ENCODE data around the gene CLEC7A.

The CLEC7A gene

DNA sequence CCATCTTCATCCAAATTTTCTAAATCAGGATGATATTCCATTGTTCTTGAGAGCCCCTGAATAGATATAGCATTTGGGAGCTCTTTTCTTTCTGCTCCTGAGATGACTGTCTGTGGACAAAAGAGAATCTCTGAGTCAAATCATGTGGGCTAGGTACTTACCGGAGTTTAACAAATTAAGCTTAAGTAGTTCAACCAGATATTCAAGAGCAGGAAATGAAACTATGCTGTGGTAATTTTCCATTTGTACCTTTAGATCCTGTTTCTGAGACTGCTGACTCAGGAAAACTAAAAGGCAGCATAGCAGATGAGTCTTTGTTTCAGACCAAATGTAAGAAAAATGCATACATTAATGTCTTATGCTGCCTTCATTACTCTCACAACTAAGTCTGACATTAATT is at the start of gene CLEC7A:
Gene CLEC7A (minus strand): TSS at position 158 of the 400 bp plus-strand sequence. CDS start 117 bp downstream, at position 41.
- DNase-seq = no peak

DNA sequence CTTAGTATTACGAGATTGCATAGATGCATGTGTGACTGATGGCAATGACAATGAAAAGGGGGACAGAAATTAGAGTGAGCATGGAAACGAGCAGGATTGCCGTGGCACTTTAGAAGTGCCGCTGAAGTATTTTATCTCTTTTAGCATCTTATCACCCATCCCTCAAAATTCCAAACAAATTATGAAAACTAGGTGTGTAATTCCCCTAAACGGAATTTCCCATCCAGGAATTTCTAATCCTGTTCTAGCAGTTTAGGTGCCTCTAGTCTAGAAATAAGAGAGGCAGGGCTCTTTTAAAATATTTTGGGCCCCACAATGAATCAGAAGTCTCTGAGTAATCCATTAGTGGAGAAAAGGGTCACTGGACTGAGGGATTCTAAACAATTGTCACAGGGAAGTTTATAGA is 49.8 kb upstream of the CLEC7A start:
- DNase-seq = no peak

DNA sequence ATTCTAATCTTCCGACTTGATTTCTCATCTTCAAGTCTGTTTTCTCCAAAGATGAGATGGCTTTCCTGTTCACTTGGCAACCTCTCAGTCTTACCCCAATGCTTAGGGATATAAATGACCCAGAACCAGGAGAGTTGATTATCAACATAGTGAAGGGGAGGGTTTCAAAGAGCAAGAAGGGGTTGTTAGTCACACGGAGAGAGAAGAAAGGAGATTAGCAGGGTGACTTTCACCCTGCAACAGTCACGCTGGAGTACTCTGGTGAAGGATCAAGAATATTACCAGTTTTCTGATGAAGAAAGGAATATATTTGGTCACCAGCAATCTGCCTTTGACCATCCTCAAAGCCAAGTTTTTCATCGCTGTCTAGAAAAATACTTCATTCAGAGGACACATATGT is 48.8 kb upstream of the CLEC7A start, which contains the start of gene TMEM52B:
Gene TMEM52B (plus strand): TSS at position 212 of the 400 bp plus-strand sequence. CDS start 543 bp downstream, outside the sequence.
- DNase-seq = no peak

DNA sequence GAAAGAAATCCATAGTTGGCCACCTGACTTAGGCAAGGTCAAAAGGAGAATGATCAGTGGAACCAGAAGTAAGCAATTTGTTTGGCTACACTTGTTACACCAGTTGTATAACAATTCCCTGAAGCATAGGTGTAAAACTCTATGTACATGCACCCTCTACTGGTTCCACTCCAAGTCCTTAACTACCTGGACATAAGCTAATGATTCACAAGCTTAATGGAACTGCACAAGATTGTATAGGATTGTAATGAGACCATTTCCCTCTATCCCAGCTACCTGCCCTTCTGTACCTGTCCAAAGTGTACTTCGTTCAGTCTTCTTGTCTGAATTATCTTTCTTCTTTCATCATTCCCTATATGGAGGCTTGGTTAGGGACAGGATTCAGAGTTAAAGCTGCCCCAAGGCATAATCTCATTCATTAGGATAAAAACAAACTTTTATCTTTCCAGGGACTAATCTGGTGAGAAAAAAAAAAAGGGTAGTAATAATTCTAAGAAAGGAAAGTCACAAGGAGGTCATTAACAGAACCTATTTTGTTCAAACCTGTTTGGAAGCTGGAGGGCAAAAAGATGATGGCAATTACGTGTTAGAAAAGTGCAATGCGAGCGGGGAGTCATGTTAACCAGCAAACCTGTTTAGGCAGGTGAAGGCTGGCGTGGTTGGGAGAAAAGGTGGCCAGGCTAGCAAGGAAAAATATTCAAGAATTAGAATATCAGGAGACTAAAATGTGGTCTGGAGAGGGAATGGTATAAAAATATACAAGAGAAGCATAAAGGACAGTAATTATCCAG is 46.0 kb upstream of the CLEC7A start:
- no peak for DNase-seq

DNA sequence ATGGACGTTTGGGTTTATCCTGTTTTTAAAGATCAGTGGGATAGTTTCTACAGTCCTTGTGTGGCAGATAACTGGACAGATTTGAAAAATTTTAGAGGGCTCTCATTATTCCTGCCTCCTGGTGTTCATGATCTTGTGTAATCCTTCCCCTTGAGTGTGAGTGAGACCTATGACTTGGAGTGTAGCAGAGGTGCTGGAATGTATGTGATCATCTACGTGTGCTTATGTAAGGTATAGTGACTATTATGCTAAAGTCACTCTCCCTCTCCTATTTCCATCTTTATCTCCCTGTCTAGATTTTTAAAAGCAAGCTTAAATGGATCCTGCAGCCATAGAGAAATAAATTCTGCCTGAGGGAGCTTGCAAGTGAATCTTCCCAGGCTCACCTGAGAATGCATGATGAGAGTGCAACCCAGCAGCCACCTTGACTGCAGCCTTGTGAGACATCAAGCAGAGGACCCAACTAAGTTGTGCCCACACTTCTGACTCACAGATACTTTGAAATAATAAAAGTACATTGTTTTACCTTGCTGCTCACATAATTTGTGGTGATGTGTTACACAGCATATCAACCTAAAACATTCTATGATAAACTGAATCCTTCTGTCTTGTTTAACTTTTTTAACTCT is 45.1 kb upstream of the CLEC7A start:
- DNase-seq = no peak

DNA sequence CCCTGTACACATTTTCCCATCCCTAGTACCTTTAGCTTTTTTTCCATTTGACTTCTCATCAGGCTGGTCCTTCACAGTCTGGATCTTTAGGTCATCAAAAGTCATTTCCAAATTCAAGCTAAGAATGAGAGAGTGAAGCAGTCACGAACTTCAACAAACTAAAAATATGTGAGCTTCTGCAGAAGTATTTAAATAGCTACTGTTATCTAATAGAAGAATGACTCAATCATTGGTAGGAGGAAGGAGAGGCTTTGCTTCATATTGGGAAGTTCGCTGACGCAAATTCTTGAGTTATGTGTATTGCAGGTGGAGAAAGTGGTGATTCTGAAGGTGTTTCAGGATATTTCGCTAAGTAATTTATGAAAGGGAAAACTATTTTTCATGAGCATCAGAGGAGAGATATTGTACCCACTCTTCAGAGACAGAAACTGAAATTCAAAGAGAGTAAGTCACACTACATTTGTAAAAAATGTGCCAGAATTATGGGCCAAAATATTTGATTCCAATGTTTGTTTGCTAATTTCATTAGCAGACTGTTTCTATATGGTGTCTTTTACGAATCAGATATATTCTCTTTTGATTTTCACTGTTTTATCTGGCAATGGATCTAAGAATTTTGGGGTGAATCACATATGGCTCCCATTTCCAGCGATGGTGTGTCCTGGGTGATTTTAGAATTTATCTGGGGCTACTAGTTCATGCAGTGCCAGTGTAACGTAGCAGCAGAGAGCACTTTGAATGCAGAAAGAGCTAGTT is 42.2 kb upstream of the CLEC7A start, which contains the start of gene OLR1:
Gene OLR1 (minus strand): TSS at position 160 of the 756 bp plus-strand sequence. CDS start 55 bp downstream, at position 105.
- no peak for DNase-seq

DNA sequence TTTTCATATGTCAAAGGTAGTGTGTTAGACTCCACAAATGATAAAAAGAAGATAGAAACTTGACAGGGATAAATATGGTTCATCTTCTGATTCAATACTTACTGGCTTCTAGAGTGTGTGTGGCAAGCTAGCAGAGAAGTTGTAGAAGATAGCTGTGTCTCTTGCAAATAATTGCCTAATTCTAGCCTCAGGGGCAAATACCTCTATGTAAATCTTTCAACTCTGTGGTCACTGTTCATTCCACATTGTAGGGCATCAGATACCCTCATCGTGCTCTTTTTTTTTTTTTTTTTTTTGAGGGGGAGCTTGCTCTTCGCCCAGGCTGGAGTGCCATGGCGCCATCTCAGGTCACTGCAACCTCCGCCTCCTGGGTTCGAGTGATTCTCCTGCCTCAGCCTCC is 40.2 kb upstream of the CLEC7A start:
- DNase-seq = no peak

DNA sequence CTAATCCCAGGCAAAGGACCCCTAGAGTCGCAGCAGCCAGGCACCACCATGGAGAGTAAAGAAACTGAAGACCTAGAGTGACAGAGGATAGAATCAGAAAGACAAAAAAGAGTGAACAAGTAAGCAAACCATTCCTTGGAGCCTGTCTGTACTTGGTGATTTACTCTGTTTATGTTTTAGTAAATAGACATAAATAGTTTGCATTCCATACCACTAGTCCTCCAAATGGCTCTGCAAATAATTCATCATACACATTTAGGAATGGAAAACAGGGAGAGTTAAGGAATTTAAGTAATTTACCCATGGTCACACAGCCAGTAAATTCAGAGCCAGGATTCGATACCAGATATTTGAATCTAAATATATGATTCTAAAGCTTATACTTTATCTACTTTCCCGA is 39.1 kb upstream of the CLEC7A start:
- DNase-seq = no peak

DNA sequence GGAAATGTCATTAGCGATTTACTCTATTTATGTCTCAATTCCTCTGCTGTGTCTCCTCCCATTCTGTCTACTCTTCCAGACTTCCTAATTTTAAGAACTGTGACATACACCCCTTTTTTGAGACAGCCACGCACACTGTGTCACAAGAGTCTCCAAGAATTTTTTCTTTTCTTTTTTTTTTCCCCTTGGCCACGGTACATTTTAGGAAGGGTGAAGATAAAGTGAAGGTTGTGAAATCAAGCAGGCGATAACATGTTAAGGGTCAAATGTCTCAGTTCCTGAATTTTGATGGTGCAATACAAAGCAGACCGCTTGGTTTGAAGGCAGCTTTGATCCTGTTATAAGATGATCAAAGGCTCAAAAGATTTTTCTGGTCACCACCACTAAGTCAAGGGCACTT is 37.6 kb upstream of the CLEC7A start:
- peak; percentile 30 for DNase-seq

DNA sequence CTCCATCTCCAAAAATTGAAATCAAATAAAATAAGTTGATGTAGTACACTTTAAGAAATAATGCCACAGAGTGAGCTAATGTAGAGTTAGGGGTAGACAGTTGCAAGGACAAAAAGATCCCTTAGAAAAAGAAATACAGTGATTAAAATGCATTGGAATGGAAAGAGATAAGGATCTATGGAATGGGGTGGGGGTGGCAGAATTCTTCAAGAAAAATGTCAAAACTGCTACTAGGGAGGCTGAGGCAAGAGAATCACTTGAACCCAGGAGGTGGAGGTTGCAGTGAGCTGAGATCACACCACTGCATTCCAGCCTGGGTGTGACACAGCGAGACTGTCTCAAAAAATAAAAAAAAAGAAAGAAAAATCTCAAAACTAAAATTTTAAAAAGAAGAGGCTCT is 35.4 kb upstream of the CLEC7A start:
- DNase-seq = no peak

DNA sequence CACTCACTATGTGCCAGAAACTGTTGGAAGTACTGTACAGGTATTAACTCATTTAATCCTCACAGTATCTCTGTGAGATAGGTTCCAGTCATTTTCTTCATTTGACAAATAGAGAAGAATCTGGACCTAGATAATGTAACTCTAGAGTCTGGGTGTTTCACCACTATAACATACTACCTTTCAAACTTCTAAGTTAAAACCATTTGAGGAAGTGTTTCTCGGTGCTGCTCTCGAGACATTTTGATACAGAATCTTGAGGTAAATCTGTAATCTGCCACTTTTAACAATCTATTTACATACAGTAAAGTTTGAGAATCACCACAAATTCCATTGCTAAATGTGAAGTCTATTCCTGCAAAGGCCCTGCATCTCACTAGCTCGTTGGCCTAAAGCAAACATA is 33.1 kb upstream of the CLEC7A start:
- DNase-seq = no peak

DNA sequence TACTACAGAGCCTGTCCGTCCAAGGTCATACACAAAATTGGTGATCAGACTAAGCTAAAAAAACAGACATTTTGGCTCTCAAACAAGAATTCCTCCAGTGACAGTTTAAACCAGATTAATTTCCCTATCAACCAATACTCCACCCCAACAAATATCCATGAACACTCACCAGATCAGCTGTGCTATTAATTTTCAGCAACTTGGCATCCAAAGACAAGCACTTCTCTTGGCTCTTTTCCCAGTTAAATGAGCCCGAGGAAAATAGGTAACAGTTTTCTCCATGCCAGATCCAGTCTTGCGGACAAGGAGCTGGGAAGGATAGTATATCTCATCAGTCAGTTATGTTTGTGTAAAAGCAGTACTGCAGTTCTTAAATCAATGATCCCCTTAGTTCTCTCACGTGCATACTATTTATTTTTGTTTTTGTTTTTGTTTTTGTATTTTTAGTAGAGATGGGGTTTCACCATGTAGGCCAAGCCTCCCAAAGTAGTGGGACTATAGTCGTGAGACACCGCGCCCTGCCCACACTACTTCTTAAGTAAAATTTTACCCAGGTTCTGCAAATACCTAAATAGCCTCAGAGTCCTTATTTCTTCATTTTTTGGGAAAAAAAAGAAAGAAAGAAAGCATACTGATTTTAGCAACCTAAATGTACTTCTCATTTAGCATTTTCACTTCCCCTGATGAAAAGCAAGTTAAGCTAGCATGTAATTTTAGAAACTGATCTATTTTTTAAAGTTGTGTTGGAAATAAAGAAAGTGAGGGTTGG is 30.8 kb upstream of the CLEC7A start:
- no peak for DNase-seq

DNA sequence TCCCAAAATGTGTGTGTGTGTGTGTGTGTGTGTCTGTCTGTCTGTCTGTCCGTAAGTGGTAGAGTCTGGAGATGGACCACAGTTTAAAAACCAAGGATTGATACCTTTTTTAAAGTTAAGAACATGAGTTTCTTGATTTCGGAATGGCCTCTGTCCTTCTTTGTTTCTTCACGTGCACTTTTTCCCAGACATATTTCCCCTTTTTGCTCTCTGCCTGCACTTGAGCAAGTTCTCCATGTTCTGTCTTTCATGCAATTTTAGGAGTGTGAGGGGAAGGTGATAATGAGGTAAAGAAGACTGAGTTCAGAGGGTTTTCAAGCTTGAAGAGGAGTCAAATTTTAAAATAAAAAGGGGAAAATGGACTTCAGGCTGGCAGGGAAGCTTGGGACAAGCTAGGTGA is 29.3 kb upstream of the CLEC7A start:
- no peak for DNase-seq

DNA sequence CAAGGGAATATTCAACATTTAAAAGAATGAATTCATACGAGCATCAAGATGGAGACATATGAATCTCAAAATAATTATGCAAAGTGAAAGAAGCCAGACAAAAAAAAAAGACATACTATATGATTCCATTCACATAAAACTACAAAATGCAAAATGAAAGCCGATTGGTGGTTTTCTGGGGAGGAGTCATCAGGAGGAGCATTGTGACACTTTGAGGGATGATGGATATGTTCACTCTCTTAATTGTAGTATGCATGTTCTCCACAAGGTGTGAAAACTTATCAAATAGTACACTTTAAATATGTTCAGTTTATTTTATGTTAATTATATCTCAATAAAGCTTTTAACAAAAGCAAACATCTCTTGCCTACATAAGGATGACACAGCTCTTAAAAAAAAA is 28.4 kb upstream of the CLEC7A start:
- no peak for DNase-seq

DNA sequence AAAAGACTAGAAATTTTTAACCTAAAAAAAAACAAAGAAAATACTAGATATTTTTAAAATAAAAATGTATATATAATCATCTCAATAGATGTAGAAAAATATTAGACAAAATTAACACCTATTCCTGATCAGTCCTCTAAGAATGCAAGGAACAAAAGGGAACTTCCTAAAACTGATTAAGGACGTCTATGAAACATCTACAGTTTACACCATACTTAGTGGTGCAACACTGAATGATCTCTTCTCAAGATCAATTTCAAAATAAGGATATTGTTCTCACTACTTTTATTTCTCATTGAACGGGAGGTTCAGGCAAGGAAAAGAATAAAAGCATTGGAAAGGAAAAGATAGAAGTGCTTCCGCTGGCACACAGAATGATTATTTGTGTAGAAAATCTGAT is 26.0 kb upstream of the CLEC7A start:
- no peak for DNase-seq

DNA sequence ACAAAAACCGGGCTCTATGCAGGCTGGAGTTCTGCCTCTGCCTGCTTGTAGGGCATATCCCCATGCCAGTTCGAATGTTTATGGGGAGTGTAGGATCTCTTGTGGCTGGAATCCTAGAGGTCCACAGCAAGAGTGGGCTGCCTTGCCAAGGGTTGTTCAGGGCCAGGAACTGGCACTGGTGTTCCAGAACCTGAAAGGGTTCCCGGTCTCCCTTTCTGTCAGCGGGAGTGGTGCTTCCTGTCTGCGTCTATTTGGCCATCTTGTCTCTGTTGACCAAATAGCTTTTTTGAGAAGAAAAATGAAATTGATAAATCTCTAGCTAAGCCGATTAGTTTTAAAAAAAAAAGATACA is 24.1 kb upstream of the CLEC7A start:
- no peak for DNase-seq

DNA sequence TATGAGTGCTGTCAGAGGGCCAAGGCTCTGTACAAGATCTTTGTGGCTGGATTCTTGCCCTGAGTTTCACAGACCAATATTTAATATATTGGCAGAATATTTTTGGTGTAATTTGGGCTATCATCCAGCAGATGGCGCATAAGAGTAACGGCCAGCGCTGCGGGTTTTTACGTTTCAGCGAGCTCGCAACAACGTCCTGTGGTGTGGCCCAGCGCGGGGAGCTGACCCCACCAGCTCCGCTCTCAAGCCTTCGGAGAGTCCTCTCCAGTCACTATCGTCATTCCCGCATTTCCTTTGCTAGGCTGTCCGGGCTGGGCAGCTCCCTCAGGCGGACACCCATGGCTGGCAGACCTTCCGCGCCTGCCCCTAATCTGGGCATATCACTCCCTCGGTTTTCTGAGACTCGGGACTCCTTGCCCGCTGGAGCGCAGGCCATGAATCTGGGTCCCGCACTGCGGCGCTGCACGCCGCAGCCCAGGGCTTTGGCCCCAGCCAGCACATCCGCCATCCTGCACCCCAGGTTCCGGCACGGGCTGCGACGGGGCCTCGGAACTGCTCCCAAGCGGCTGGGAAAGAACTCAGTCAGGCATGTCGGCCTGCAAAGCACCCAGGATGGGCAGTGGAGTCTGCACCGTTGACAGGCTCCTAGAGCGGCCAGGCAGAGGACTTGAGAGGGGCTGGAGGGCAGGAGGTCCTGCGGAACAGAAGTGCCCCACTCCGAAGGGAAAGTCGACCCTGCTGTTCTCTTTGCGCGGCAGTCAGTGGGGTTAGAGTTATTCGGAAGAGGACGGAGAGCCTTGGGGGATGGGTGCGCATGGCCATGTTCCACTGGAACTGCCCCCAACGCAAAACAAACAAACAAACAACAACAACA is 23.5 kb upstream of the CLEC7A start:
- DNase-seq = peak; percentile 63

DNA sequence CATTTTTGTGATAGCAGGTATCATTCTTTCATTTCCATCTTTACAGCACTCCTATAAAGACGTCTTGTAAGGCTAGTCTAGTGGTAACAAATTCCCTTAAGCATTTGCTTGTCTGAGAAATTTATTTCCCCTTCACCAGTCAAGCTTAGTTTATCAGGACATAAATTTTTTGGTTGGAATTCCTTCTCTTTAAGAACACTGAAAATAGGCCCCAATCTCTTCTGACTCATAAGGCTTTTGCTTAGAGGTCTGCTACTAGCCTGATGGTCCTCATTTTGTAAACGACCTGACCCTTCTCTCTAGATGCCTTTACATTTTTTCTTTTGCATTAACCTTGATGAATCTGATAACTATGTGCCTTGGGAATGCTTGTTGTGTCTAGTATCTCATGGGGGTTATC is 21.6 kb upstream of the CLEC7A start:
- no peak for DNase-seq

DNA sequence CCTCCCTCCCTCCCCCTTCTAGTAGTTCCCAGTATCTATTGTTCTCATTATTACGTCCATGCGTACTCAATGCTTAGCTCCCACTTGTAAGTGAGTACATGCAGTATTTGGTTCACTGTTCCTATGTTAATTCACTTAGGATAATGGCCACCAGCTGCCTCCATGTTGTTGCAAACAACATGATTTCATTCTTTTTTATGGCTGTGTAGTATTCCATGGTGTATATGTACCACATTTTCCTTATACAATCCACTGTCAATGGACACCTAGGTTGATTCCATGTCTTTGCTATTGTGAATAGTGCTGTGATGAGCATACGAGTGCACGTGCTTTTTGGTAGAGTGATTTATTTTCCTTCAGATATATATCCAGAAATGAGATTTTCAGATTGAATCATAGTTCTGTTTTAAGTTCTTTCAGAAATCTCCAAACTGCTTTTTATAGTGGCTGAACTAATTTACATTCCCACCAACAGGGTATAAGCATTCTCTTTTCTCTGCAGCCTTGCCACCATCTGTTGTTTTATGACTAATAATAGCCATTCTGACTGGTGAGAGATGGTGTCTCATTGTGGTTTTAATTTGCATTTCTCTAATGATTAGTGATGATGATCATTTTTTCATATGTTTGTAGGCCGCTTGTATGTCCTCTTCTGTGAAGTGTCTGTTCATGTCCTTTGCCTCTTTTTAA is 17.9 kb upstream of the CLEC7A start:
- no peak for DNase-seq

DNA sequence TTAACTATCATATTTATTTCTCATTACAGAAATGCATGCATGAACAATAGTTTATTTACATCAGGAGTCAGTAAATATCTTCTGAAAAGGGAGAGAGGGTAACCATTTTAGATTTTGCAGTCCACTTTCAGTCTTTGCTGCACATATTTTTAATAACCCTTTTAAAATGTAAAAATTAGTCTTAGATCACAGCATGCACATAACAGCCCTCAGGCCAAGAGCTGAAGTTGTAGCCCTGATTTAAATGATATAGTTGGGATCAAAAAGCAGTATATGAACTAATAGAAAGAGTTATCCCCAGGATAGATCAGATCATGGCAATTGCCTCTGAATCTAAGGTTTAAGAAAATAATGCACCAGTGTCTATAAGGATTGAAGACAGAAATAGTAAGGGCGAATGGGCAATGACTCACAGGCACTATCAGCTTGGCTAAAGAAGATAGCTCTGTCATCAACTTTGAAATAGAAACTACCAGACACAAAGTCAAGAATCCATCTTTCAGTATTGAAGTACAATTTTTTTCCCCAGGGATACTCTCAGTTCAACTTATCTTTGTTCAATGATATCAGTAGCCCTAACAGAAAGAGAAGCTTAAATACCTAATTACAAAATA is 13.1 kb upstream of the CLEC7A start:
- no peak for DNase-seq

DNA sequence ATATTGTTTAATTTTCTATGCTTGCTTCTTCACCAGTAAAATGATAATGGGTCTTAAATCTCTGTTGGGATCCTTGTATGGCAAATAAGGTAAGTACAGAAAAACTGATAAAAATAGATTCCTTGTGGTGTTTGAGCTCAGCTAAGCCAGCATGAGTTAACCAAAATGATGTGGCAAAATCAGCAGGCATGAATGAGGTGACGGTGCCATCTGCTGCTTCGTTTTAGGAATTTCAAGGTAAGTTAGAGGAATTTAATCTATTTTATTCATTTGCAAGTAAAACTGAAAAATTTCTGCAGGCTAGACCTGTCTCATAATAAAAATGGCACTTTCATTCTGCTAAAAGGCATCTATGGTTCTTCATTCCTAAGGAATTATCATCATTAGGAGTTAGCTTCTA is 10.0 kb upstream of the CLEC7A start:
- peak; percentile 46 for DNase-seq
